Measurements from ENCODE around the gene ELP1. TPM values are rescaled to one million over a fixed set of nuclear protein-coding genes. Genes with fewer than 3 reads are reported as not detected.
"Not testable (repeated sequence)": the region's sequence is repeated elsewhere in the genome, so short reads cannot be mapped to it uniquely, and the experiment has no call there.

Gene ELP1
- total RNA-seq, 4 donors from 2014 or later: 12.3 to 22.2 (median 20.2) TPM

DNA sequence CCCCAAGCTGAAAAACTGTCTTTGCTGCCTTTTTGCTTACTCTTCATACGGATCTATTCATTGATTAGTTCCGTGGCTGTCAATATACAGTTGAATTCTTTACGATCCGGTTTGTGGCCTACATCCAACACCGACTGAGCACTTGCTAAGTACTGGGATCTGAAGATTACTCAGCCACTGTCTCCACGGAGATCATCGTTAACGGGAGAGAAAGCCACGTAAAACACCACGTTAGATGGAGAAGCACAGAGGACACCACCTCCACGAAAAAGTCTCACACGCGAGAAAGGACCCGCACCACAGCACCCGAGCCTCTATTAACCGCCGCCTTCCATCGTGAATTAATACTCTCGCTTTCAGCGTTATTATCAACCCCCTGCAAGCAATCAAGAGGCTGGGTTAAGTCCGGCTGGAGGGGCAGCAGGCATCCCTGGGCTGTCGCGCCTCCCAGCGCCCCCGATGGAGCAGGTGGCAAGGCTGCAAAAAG lies 650 bp downstream of the ELP1 start:
- no peak for DNase-seq
- H3K27ac ChIP-seq: peak overlapping the region; percentile 88 to 94 (median 90)
- H3K4me1 ChIP-seq: peaks cover 8 to 31% (median 21%) of the 10 kb centered on the region in 3 donors
- peak overlapping the region; percentile 63 to 94 (median 78) for H3K4me3 ChIP-seq
- TF ChIP-seq CTCF (IDR thresholded peaks at IDR 0.05) (no peak), POLR2A (IDR thresholded peaks at IDR 0.05) (no peak)
- WGBS, 2 donors: 1% methylated on average over 15 to 20 of the region's 25 CpGs
- no peaks in the 10 kb centered on the region for H3K9me3 ChIP-seq
- peaks cover 0 to 45% (median 1%) of the 10 kb centered on the region in 3 donors for H3K36me3 ChIP-seq
- H3K27me3 ChIP-seq: no peaks in the 10 kb centered on the region
- intact Hi-C loops (cut with DNase I): no loop called here

- no peak for DNase-seq
- WGBS, 2 donors: 86 to 87% methylated on average over 2 of the region's 2 CpGs
- Histone ChIP-seq H3K36me3 (peaks cover 5 to 76% (median 10%) of the 10 kb centered on the region in 3 donors), H3K9me3 (no peaks in the 10 kb centered on the region), H3K4me1 (peaks cover 8 to 17% (median 12%) of the 10 kb centered on the region in 3 donors), H3K27ac (no peak overlapping the region), H3K4me3 (no peak overlapping the region), H3K27me3 (no peaks in the 10 kb centered on the region)
- no peak for TF ChIP-seq POLR2A (IDR thresholded peaks at IDR 0.05)
- TF ChIP-seq CTCF (IDR thresholded peaks at IDR 0.05): no peak
- intact Hi-C loops (cut with DNase I): no loop called here
These were observed 5.5 kb downstream of the ELP1 start for GRCh38 chr9:108928386-108928785.

DNA sequence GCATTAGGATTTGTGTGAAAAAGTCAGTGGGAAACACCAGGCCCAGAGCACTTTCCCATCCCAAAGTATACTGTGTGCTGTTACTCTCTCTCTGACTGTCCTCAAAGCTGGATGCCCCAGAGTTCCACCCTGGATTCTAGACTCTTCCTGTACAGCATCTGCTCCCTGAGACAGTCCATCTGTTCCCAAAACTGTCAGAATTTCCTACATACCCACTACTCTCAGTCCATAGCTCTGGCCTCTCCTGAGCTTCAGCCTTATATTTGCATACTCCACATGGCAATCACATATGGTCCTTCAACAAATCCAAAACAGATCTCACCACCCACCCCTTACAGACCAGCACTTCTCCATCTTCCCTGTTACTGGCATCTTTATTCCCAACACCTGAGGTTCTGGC lies 9.5 kb downstream of the ELP1 start:
- no peak overlapping the region for H3K27ac ChIP-seq
- no peaks in the 10 kb centered on the region for H3K27me3 ChIP-seq
- DNase-seq: no peak
- peaks cover 5 to 100% (median 23%) of the 10 kb centered on the region in 3 donors for H3K36me3 ChIP-seq
- no peaks in the 10 kb centered on the region for H3K9me3 ChIP-seq
- TF ChIP-seq CTCF (IDR thresholded peaks at IDR 0.05): no peak
- no peak for TF ChIP-seq POLR2A (IDR thresholded peaks at IDR 0.05)
- no peaks in the 10 kb centered on the region for H3K4me1 ChIP-seq
- no peak overlapping the region for H3K4me3 ChIP-seq
- intact Hi-C loops (cut with DNase I): no loop called here

DNA sequence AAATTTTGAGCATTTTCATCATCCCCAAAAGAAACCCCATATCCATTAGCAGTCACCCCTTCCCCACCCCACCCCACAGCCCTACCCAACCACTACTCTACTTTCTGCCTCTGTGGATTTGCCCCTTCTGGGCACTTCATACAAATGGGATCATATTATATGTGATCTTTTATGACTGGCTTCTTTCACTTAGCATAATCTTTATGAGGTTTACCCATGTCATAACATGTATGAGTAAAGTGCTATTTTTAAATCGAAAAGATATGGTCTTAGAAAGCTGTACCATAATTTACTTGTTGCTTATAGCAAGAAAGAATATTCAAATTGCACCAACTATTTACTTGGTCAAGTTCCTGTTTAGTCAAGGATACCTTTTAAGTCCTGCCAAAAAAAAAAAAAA lies 12.7 kb downstream of the ELP1 start:
- no peak for TF ChIP-seq CTCF (IDR thresholded peaks at IDR 0.05)
- TF ChIP-seq POLR2A (IDR thresholded peaks at IDR 0.05): no peak
- no peak overlapping the region for H3K27ac ChIP-seq
- intact Hi-C loops (cut with DNase I): no loop called here
- H3K36me3 ChIP-seq: peaks cover 5 to 100% (median 28%) of the 10 kb centered on the region in 3 donors
- H3K27me3 ChIP-seq: no peaks in the 10 kb centered on the region
- no peak overlapping the region for H3K4me3 ChIP-seq
- H3K4me1 ChIP-seq: no peaks in the 10 kb centered on the region
- no peak for DNase-seq
- 89 to 94% methylated on average over 1 of the region's 1 CpG for WGBS, 2 donors
- H3K9me3 ChIP-seq: no peaks in the 10 kb centered on the region

- peaks cover 0 to 100% (median 30%) of the 10 kb centered on the region in 3 donors for H3K36me3 ChIP-seq
- H3K4me1 ChIP-seq; H3K27me3 ChIP-seq; H3K4me3 ChIP-seq; DNase-seq; H3K27ac ChIP-seq; intact Hi-C loops (cut with DNase I); H3K9me3 ChIP-seq: not testable (repeated sequence)
- WGBS, 2 donors: 91 to 100% methylated on average over 1 of the region's 1 CpG
These were observed 13.5 kb downstream of the ELP1 start for GRCh38 chr9:108920401-108920800.

DNA sequence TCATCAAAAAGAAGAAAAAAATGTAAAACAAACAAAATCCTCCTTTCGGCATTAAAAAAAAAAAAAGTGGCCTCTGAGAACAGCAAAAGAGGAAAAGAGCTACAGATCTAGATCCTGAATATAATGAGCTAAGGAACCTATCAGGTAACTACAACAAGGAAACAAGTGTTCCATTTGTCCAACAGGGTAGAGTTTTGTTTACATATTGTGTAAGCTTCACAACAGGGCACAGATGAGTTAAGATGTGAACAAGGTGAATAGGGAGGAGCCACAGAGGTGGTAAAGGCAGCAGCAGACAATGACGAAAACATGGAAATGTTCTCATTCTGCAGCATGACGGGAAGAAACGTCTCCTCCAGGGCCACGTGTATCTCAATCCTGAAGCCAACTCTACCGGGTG lies 14.4 kb downstream of the ELP1 start:
- H3K4me3 ChIP-seq: no peak overlapping the region
- no peaks in the 10 kb centered on the region for H3K9me3 ChIP-seq
- DNase-seq: no peak
- no peak overlapping the region for H3K27ac ChIP-seq
- H3K4me1 ChIP-seq: no peaks in the 10 kb centered on the region
- intact Hi-C loops (cut with DNase I): no loop called here
- peaks cover 0 to 100% (median 26%) of the 10 kb centered on the region in 3 donors for H3K36me3 ChIP-seq
- H3K27me3 ChIP-seq: no peaks in the 10 kb centered on the region
- no peak for TF ChIP-seq CTCF (IDR thresholded peaks at IDR 0.05)
- no peak for TF ChIP-seq POLR2A (IDR thresholded peaks at IDR 0.05)
- WGBS, 2 donors: 91 to 94% methylated on average over 5 to 6 of the region's 6 CpGs
